ENCODE results near the gene COQ9. TPM values are rescaled to one million over a fixed set of nuclear protein-coding genes. Genes with fewer than 3 reads are reported as not detected.
A peak's percentile ranks its signal among the peaks of the same experiment; 100 is the strongest.
"Not testable (repeated sequence)": the region's sequence is repeated elsewhere in the genome, so short reads cannot be mapped to it uniquely, and the experiment has no call there.

Gene COQ9, protein sequence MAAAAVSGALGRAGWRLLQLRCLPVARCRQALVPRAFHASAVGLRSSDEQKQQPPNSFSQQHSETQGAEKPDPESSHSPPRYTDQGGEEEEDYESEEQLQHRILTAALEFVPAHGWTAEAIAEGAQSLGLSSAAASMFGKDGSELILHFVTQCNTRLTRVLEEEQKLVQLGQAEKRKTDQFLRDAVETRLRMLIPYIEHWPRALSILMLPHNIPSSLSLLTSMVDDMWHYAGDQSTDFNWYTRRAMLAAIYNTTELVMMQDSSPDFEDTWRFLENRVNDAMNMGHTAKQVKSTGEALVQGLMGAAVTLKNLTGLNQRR
- total RNA-seq: 10 to 100 TPM; 30.6 to 60.5 (median 44.7) TPM

DNA sequence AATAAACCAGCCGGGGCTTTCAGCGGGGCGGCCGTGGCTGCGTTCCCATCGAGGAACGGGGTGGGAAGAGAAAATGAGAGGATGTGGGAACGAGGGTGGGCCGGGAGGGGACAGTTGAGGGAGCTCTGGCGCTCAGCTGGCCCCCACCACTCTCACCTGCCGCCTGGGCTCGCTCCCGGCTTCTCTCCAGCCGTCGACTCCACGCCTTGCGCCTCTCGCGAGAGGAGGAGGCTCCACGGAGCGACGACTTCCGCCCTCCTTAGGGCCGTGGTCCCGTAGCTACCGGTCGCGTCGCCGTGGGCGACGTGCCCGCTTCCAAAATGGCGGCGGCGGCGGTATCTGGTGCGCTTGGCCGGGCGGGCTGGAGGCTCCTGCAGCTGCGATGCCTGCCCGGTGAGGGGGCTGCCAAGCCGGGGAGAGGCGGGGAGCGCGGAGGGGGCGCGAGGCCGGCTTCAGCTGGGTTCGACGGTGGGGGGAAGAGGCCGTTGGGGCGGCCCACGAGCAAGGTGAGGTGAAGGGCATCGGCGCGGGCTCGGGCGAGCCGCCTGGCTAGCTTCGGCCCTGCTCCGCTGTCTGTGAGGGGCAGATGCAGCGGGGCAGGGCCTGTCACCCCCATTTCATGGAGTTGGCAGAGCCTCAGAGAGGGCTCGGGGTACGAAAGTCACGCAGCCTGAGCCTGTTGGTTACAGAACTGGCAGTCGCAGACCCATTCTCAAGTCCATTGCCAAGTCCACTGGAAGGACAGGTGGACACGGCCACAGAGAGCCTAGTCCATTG, at the start of gene COQ9, which contains the start of gene CIAPIN1:
Gene COQ9, plus strand, starts transcription at position 294 of the 777 bp plus-strand sequence. Its CDS starts 27 bp downstream, at position 321.
Gene CIAPIN1, minus strand, starts transcription at position 200 of the 777 bp plus-strand sequence. CDS start 6,457 bp downstream, outside the sequence.
- DNase-seq (ENCODE audit: low spot score) (peak; percentile 88), ATAC-seq (ENCODE audit: low FRiP score) (peak; percentile 95)
- TF ChIP-seq, protein P1, sequence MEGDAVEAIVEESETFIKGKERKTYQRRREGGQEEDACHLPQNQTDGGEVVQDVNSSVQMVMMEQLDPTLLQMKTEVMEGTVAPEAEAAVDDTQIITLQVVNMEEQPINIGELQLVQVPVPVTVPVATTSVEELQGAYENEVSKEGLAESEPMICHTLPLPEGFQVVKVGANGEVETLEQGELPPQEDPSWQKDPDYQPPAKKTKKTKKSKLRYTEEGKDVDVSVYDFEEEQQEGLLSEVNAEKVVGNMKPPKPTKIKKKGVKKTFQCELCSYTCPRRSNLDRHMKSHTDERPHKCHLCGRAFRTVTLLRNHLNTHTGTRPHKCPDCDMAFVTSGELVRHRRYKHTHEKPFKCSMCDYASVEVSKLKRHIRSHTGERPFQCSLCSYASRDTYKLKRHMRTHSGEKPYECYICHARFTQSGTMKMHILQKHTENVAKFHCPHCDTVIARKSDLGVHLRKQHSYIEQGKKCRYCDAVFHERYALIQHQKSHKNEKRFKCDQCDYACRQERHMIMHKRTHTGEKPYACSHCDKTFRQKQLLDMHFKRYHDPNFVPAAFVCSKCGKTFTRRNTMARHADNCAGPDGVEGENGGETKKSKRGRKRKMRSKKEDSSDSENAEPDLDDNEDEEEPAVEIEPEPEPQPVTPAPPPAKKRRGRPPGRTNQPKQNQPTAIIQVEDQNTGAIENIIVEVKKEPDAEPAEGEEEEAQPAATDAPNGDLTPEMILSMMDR (IDR thresholded peaks at IDR 0.05): no peak

GRCh38 chr16:57397493-57397892, 49.8 kb upstream of the COQ9 start:
- ATAC-seq (ENCODE audit: low FRiP score); DNase-seq (ENCODE audit: low spot score): not testable (repeated sequence)

DNA sequence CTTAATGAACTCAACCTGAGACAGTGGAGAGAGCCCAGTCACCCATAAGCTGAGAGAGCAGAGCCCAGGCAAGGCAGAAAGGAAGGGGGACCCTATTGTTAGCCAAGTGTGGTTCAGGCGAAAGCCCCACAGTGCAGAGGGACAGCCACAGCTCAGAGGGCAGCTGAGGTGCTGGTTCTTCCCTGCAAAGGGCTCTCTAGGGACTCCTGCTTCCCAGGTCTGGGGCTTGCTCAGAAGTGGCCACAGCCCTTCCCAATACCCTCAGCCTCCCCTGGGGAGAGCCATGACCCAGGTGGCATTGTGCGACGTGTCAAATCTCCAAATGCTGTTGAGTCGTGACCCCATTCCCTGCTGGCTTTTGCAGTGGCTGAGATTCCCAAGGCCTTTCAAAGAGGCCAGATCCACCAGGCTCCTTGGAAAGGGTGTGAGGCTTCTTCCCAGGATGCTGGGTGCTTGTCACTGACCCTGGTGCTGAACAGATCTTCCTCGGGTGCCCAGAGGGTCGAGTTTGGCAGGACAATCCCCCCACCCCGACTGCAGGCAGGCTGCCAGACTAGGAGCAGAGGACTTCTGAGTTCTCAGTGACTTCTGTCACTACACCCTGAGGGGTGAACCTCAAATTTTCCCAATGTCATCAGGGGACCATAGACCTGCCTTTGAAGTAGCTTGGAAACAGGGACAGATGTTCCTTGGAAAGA, 45.2 kb upstream of the COQ9 start:
- no peak for DNase-seq (ENCODE audit: low spot score)
- ATAC-seq (ENCODE audit: low FRiP score): no peak
- TF ChIP-seq, protein P1 (IDR thresholded peaks at IDR 0.05): no peak

DNA sequence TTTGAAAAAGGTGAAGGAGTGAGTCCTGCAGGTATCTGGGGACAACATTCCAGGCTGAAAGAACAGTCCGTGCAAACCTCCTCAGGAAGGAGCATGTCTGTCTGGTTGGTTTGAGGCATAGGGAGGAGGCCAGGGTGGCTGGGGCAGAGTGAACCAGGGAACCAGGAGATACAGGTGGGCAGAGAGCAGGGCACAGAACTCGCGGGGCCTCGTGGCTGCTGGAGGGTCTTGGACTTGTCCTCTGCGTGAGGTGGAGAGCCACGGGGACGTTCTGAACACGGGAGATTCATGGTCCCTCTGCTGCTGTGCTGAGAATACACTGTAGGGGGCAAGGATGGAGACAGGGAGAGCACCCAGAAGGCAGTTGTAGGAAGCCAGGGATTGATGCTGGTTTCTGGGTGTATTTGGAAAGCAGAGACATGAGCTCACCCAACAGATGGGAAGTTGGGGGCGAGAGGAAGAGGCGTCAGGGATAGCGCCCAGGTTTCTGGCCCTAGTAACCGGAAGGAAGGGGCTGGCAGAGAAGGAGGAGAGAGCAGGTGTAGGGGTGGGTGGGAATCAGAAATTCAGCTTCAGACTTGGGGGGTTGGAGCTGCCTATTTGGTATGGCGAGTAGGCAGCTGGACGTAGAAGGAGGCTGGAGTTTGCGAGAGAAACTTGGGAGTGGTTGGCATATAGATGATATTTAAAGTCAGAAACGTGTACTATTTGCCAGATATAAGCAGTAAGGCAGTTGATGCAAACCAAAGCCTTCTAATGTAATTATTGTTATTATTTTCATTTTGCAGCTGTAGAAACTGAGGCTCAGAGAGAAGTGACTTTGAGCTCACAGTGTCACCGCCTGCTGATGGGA, 43.1 kb upstream of the COQ9 start, which contains the start of gene CCL17:
Gene CCL17, plus strand, starts transcription at position 803 of the 853 bp plus-strand sequence. CDS start 9,166 bp downstream, outside the sequence.
- ATAC-seq (ENCODE audit: low FRiP score): no peak
- DNase-seq (ENCODE audit: low spot score): no peak
- TF ChIP-seq, protein P1 (IDR thresholded peaks at IDR 0.05): no peak

- ATAC-seq (ENCODE audit: low FRiP score) (no peak), DNase-seq (ENCODE audit: low spot score) (no peak)
- TF ChIP-seq, protein P1 (IDR thresholded peaks at IDR 0.05): no peak
These were observed 42.2 kb upstream of the COQ9 start for GRCh38 chr16:57405097-57405496.

DNA sequence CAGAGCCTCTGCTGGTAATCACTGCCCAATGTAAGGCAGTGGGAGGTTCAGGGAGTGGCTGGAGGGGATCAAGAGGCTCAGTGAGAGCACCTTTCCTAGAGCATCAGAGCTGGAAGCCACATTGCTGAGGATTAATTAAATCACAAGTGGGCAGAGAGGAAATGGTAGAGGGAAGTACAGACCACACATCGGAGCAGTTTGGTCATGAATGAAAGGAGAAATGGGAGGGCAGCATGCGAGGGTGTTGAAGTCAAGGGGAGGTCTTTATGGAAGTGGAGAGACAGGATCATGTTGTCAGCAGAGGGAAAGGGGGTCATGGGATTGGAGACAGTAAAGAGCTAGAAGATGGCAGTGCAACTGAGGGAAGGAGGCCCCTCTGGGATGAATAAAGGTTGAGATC, 40.4 kb upstream of the COQ9 start:
- TF ChIP-seq, protein P1 (IDR thresholded peaks at IDR 0.05): no peak

More for the DNA sequence above, 40.4 kb upstream of the COQ9 start:
- ATAC-seq (ENCODE audit: low FRiP score) (no peak), DNase-seq (ENCODE audit: low spot score) (no peak)

All from omental fat pad (tissue), 4 donors.